WTC11 (cell line): ENCODE data around the gene NBEA. TPM values are rescaled to one million over a fixed set of nuclear protein-coding genes. Genes with fewer than 3 reads are reported as not detected.

Experiments used
- ATAC-seq: fragments of 200-7000 bp; cut with Tn5 transposase; 2 replicates; pipeline ENCODE4 v1.10.0; 2021; ENCODE audit warnings: mild to moderate bottlenecking, moderate library complexity
- CTCF ChIA-PET: fragments of 300-600 bp; sonication (Branson Sonifier 250); formaldehyde crosslinking; loops from one replicate; lab custom pipeline; 2021; ENCODE audit warnings: antibody characterized with exemption; lab: Charles Lee
- POLR2A ChIA-PET: fragments of 350-600 bp; sonication (Branson Sonifier 250); formaldehyde crosslinking; loops from one replicate; lab custom pipeline; 2021; ENCODE audit warnings: antibody characterized with exemption; lab: Charles Lee
- DNase-seq: peaks from one replicate; pipeline ENCODE4 v3.0.0; 2021; ENCODE audit warnings: low spot score
- H3K27ac Mint-ChIP-seq: 2 replicates; pipeline ENCODE4 v1.8.0; 2021; ENCODE audit warnings: mixed read lengths
- H3K27me3 Mint-ChIP-seq: 2 replicates; pipeline ENCODE4 v1.8.0; 2021; ENCODE audit warnings: low read depth, mild to moderate bottlenecking, moderate library complexity, mixed read lengths
- H3K36me3 Mint-ChIP-seq: 2 replicates; pipeline ENCODE4 v1.8.0; 2021; ENCODE audit warnings: mixed read lengths
- H3K4me1 Mint-ChIP-seq: 2 replicates; pipeline ENCODE4 v1.8.0; 2022; ENCODE audit warnings: mixed read lengths
- H3K4me3 Mint-ChIP-seq: 2 replicates; pipeline ENCODE4 v1.8.0; 2021; ENCODE audit warnings: mild to moderate bottlenecking, moderate library complexity, mixed read lengths
- H3K9me3 Mint-ChIP-seq: 2 replicates; pipeline ENCODE4 v1.8.0; 2021; ENCODE audit warnings: mixed read lengths
- AFF4 ChIP-seq: sonication (generic); formaldehyde crosslinking; IDR thresholded peaks from 2 replicates; pipeline ENCODE4 v1.8.1; 2023; ENCODE audit warnings: mild to moderate bottlenecking, missing genetic modification reagents, borderline replicate concordance
- ATF1 ChIP-seq: sonication (generic); formaldehyde crosslinking; IDR thresholded peaks from 2 replicates; pipeline ENCODE4 v1.8.1; 2023; ENCODE audit warnings: mild to moderate bottlenecking, moderate library complexity, missing genetic modification reagents
- E2F4 ChIP-seq: sonication (generic); formaldehyde crosslinking; IDR thresholded peaks from 2 replicates; pipeline ENCODE4 v1.8.1; 2022; ENCODE audit warnings: low read depth, mild to moderate bottlenecking, moderate library complexity, missing genetic modification reagents, borderline replicate concordance
- ELF4 ChIP-seq: sonication (generic); formaldehyde crosslinking; IDR thresholded peaks from 2 replicates; pipeline ENCODE4 v1.8.1; 2022; ENCODE audit warnings: low read depth, mild to moderate bottlenecking, moderate library complexity, missing genetic modification reagents
- GABPB1 ChIP-seq: sonication (generic); formaldehyde crosslinking; IDR thresholded peaks from 2 replicates; pipeline ENCODE4 v1.8.1; 2023; ENCODE audit warnings: mild to moderate bottlenecking, missing genetic modification reagents
- PRRX2 ChIP-seq: fragments of 250-450 bp; sonication (Bioruptor Pico); IDR thresholded peaks from 2 replicates; pipeline ENCODE4 v1.8.0; 2021; ENCODE audit warnings: mild to moderate bottlenecking
- STAT6 ChIP-seq: sonication (generic); formaldehyde crosslinking; conservative IDR thresholded peaks from 2 replicates; pipeline ENCODE4 v1.8.1; 2023; ENCODE audit warnings: mild to moderate bottlenecking, low read depth, missing genetic modification reagents, moderate library complexity
- TEAD1 ChIP-seq: sonication (generic); formaldehyde crosslinking; IDR thresholded peaks from 2 replicates; pipeline ENCODE4 v1.8.0; 2022; ENCODE audit warnings: mild to moderate bottlenecking, missing genetic modification reagents
- ZNF121 ChIP-seq: sonication (generic); formaldehyde crosslinking; IDR thresholded peaks from 2 replicates; pipeline ENCODE4 v1.8.0; 2023; ENCODE audit warnings: missing genetic modification reagents
- ZNF219 ChIP-seq: sonication (generic); formaldehyde crosslinking; IDR thresholded peaks from 2 replicates; pipeline ENCODE4 v1.8.0; 2023; ENCODE audit warnings: missing genetic modification reagents, mild to moderate bottlenecking, borderline replicate concordance
- ZSCAN18 ChIP-seq: fragments of 250-450 bp; sonication (Bioruptor Pico); IDR thresholded peaks from 2 replicates; pipeline ENCODE4 v2.1.2; 2022; ENCODE audit warnings: mild to moderate bottlenecking, moderate library complexity
- total RNA-seq: library from RNA; stranded (reverse); gene quantifications from 3 replicates; pipeline ENCODE4 v1.2.3, GENCODE V29; 2021
- TF ChIP-seq, protein P1 (sequence below): sonication (generic); formaldehyde crosslinking; IDR thresholded peaks from 2 replicates; pipeline ENCODE4 v1.8.1; 2023; ENCODE audit warnings: mild to moderate bottlenecking, missing genetic modification reagents
- TF ChIP-seq, protein P2 (sequence below): sonication (generic); formaldehyde crosslinking; IDR thresholded peaks from 2 replicates; pipeline ENCODE4 v1.8.0; 2023; ENCODE audit warnings: missing genetic modification reagents, mild to moderate bottlenecking, borderline replicate concordance
- TF ChIP-seq, protein P3 (sequence below): fragments of 250-450 bp; sonication (Bioruptor Pico); IDR thresholded peaks from 2 replicates; pipeline ENCODE4 v1.9.0; 2021; ENCODE audit warnings: mild to moderate bottlenecking

NBEA gene
- total RNA-seq, 1 experiment from 2014 or later, result 20.9 TPM

DNA sequence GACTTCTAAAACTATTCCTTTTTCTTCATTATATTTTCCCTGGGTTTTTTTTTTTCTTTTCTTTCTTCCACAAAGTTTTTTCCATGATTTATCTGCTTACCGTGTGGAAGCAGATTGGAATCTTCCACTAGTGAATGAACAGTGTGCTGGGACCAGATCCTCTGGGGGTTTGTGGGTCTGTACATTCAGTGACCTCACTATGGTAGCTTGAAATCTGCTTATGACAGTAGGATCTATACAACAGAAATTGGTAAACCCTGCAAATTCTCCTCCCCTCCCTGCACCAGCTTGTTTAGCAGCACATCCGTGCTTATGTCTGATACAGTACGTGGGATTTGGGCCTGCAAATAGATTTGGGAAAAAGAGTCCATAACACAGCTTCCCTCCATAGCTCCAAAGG, 560.4 kb downstream of the NBEA start:
- DNase-seq (no peak), ATAC-seq (no peak)
- Mint-ChIP-seq H3K4me1 (peaks cover 5% of the 10 kb centered on the region; the same call in 1 of the 2 replicates), H3K27me3 (no peaks in the 10 kb centered on the region), H3K9me3 (no peaks in the 10 kb centered on the region), H3K27ac (no peak overlapping the region), H3K4me3 (no peak overlapping the region), H3K36me3 (no peaks in the 10 kb centered on the region)
- ChIA-PET CTCF (no interaction called here), POLR2A (no interaction called here)
- TF ChIP-seq ELF4 (CRISPR knock-in tag), result no peak
- TF ChIP-seq, protein P1, sequence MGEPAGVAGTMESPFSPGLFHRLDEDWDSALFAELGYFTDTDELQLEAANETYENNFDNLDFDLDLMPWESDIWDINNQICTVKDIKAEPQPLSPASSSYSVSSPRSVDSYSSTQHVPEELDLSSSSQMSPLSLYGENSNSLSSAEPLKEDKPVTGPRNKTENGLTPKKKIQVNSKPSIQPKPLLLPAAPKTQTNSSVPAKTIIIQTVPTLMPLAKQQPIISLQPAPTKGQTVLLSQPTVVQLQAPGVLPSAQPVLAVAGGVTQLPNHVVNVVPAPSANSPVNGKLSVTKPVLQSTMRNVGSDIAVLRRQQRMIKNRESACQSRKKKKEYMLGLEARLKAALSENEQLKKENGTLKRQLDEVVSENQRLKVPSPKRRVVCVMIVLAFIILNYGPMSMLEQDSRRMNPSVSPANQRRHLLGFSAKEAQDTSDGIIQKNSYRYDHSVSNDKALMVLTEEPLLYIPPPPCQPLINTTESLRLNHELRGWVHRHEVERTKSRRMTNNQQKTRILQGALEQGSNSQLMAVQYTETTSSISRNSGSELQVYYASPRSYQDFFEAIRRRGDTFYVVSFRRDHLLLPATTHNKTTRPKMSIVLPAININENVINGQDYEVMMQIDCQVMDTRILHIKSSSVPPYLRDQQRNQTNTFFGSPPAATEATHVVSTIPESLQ (CRISPR knock-in tag), result no peak
- no peak for TF ChIP-seq ZNF121 (CRISPR knock-in tag)
- TF ChIP-seq TEAD1, result no peak
- TF ChIP-seq PRRX2 (CRISPR knock-in tag), result no peak
- no peak for TF ChIP-seq ZNF219 (CRISPR knock-in tag)
- TF ChIP-seq, protein P2, sequence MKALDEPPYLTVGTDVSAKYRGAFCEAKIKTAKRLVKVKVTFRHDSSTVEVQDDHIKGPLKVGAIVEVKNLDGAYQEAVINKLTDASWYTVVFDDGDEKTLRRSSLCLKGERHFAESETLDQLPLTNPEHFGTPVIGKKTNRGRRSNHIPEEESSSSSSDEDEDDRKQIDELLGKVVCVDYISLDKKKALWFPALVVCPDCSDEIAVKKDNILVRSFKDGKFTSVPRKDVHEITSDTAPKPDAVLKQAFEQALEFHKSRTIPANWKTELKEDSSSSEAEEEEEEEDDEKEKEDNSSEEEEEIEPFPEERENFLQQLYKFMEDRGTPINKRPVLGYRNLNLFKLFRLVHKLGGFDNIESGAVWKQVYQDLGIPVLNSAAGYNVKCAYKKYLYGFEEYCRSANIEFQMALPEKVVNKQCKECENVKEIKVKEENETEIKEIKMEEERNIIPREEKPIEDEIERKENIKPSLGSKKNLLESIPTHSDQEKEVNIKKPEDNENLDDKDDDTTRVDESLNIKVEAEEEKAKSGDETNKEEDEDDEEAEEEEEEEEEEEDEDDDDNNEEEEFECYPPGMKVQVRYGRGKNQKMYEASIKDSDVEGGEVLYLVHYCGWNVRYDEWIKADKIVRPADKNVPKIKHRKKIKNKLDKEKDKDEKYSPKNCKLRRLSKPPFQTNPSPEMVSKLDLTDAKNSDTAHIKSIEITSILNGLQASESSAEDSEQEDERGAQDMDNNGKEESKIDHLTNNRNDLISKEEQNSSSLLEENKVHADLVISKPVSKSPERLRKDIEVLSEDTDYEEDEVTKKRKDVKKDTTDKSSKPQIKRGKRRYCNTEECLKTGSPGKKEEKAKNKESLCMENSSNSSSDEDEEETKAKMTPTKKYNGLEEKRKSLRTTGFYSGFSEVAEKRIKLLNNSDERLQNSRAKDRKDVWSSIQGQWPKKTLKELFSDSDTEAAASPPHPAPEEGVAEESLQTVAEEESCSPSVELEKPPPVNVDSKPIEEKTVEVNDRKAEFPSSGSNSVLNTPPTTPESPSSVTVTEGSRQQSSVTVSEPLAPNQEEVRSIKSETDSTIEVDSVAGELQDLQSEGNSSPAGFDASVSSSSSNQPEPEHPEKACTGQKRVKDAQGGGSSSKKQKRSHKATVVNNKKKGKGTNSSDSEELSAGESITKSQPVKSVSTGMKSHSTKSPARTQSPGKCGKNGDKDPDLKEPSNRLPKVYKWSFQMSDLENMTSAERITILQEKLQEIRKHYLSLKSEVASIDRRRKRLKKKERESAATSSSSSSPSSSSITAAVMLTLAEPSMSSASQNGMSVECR, result no peak
- TF ChIP-seq ATF1 (CRISPR knock-in tag), result no peak
- no peak for TF ChIP-seq E2F4
- no peak for TF ChIP-seq ZSCAN18 (CRISPR knock-in tag)
- TF ChIP-seq GABPB1, result no peak
- TF ChIP-seq STAT6 (CRISPR knock-in tag), result no peak
- TF ChIP-seq, protein P3, sequence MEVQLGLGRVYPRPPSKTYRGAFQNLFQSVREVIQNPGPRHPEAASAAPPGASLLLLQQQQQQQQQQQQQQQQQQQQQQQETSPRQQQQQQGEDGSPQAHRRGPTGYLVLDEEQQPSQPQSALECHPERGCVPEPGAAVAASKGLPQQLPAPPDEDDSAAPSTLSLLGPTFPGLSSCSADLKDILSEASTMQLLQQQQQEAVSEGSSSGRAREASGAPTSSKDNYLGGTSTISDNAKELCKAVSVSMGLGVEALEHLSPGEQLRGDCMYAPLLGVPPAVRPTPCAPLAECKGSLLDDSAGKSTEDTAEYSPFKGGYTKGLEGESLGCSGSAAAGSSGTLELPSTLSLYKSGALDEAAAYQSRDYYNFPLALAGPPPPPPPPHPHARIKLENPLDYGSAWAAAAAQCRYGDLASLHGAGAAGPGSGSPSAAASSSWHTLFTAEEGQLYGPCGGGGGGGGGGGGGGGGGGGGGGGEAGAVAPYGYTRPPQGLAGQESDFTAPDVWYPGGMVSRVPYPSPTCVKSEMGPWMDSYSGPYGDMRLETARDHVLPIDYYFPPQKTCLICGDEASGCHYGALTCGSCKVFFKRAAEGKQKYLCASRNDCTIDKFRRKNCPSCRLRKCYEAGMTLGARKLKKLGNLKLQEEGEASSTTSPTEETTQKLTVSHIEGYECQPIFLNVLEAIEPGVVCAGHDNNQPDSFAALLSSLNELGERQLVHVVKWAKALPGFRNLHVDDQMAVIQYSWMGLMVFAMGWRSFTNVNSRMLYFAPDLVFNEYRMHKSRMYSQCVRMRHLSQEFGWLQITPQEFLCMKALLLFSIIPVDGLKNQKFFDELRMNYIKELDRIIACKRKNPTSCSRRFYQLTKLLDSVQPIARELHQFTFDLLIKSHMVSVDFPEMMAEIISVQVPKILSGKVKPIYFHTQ (CRISPR knock-in tag), result no peak
- no peak for TF ChIP-seq AFF4
